ENCODE results near the gene GUCY2C.

The GUCY2C gene

GRCh38 chr12:14567351-14568162, 128.8 kb downstream of the GUCY2C start, which contains the start of gene PLBD1:
PLBD1 (minus strand) TSS chr12:14567883; CDS start chr12:14567696, 187 bp downstream.
- no peak within 1 kb of the TSS for H3K27ac ChIP-seq (ENCODE audit: low read length)

GRCh38 chr12:14564336-14564959, 132.0 kb downstream of the GUCY2C start:
- ATAC-seq (ENCODE audit: insufficient read depth, low read depth) (no peak), DNase-seq (no peak)
- Histone ChIP-seq H3K4me3 (ENCODE audit: low read depth in 1 of 2, low read length in 2 of 2) (no peak overlapping the region), H3K27ac (ENCODE audit: low read length) (no peak overlapping the region), H3K9me3 (ENCODE audit: insufficient read depth, low read length, severe bottlenecking) (no peaks in the 10 kb centered on the region), H3K79me2 (ENCODE audit: insufficient read depth, low read length) (no peaks in the 10 kb centered on the region), H3K4me1 (ENCODE audit: insufficient read depth, low read length) (no peaks in the 10 kb centered on the region), H3K9ac (ENCODE audit: low read depth, low read length) (no peak overlapping the region), H3K27me3 (ENCODE audit: insufficient read depth, low read length, poor library complexity) (no peaks in the 10 kb centered on the region), H4K20me1 (ENCODE audit: insufficient read depth, low read length) (no peaks in the 10 kb centered on the region), H3K4me2 (ENCODE audit: insufficient read depth, low read length) (no peak overlapping the region), H2AFZ (ENCODE audit: low read depth, low read length) (no peak overlapping the region), H3K36me3 (ENCODE audit: insufficient read depth, low read length) (no peaks in the 10 kb centered on the region)
- TF ChIP-seq EZH2 (IDR thresholded peaks at IDR 0.05; ENCODE audit: borderline replicate concordance, low read depth, low read length, severe bottlenecking) (no peak), CTCF (IDR thresholded peaks at IDR 0.05; ENCODE audit: borderline replicate concordance, extremely low read depth, low read length, poor library complexity, severe bottlenecking) (no peak)

More at GRCh38 chr12:14567351-14568162, 128.8 kb downstream of the GUCY2C start, which contains the start of gene PLBD1:
- H3K9me3 ChIP-seq (ENCODE audit: insufficient read depth, low read length, severe bottlenecking) = no peaks in the 10 kb centered on the region
- H3K36me3 ChIP-seq (ENCODE audit: insufficient read depth, low read length) = no peaks in the 10 kb centered on the region
- no peaks in the 10 kb centered on the region for H3K79me2 ChIP-seq (ENCODE audit: insufficient read depth, low read length)
- no peak within 1 kb of the TSS for H2AFZ ChIP-seq (ENCODE audit: low read depth, low read length)
- H4K20me1 ChIP-seq (ENCODE audit: insufficient read depth, low read length) = no peaks in the 10 kb centered on the region
- ATAC-seq (ENCODE audit: insufficient read depth, low read depth) = no peak
- no peak within 1 kb of the TSS for H3K4me3 ChIP-seq (ENCODE audit: low read depth in 1 of 2, low read length in 2 of 2)
- H3K4me1 ChIP-seq (ENCODE audit: insufficient read depth, low read length) = no peaks in the 10 kb centered on the region
- H3K27me3 ChIP-seq (ENCODE audit: insufficient read depth, low read length, poor library complexity) = no peaks in the 10 kb centered on the region
- H3K4me2 ChIP-seq (ENCODE audit: insufficient read depth, low read length) = no peak within 1 kb of the TSS
- TF ChIP-seq EZH2 (IDR thresholded peaks at IDR 0.05; ENCODE audit: borderline replicate concordance, low read depth, low read length, severe bottlenecking) = no peak
- TF ChIP-seq CTCF (IDR thresholded peaks at IDR 0.05; ENCODE audit: borderline replicate concordance, extremely low read depth, low read length, poor library complexity, severe bottlenecking) = no peak
- no peak for DNase-seq
- H3K9ac ChIP-seq (ENCODE audit: low read depth, low read length) = no peak within 1 kb of the TSS

DNA sequence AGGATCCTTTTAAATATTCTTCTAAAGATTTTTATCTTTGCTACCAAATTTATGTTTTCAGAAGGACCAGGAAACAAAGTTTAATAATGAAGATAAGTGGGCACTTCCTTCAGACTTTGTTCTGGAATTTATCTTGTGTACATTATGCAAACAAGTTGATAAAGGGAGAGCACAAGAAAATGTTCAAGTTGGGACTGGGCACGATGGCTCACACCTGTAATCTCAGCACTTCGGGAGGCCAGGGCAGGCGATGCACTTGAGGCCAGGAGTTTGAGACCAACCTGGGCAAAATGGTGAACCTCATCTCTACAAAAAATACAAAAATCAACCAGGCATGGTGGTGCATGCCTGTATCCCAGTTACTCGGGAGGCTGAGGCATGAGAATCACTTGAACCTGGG, 133.4 kb downstream of the GUCY2C start:
- Histone ChIP-seq H3K4me2 (ENCODE audit: insufficient read depth, low read length) (no peak overlapping the region), H3K4me3 (ENCODE audit: low read depth in 1 of 2, low read length in 2 of 2) (no peak overlapping the region), H3K27me3 (ENCODE audit: insufficient read depth, low read length, poor library complexity) (no peaks in the 10 kb centered on the region), H4K20me1 (ENCODE audit: insufficient read depth, low read length) (no peaks in the 10 kb centered on the region), H3K79me2 (ENCODE audit: insufficient read depth, low read length) (no peaks in the 10 kb centered on the region), H3K4me1 (ENCODE audit: insufficient read depth, low read length) (no peaks in the 10 kb centered on the region), H3K9me3 (ENCODE audit: insufficient read depth, low read length, severe bottlenecking) (no peaks in the 10 kb centered on the region), H3K9ac (ENCODE audit: low read depth, low read length) (no peak overlapping the region), H3K36me3 (ENCODE audit: insufficient read depth, low read length) (no peaks in the 10 kb centered on the region), H2AFZ (ENCODE audit: low read depth, low read length) (no peak overlapping the region), H3K27ac (ENCODE audit: low read length) (no peak overlapping the region)
- no peak for TF ChIP-seq EZH2 (IDR thresholded peaks at IDR 0.05; ENCODE audit: borderline replicate concordance, low read depth, low read length, severe bottlenecking)
- TF ChIP-seq CTCF (IDR thresholded peaks at IDR 0.05; ENCODE audit: borderline replicate concordance, extremely low read depth, low read length, poor library complexity, severe bottlenecking) = no peak
- DNase-seq (no peak), ATAC-seq (ENCODE audit: insufficient read depth, low read depth) (no peak)
